Astrocyte of the cerebellum (primary cell): ENCODE results near the gene MATN4.

Experiments
- DNase-seq: peaks from one replicate; pipeline ENCODE4 v3.0.0-alpha.2; 2011; ENCODE audit warnings: low read depth
- H3K4me3 ChIP-seq: 2 replicates; pipeline ENCODE4 v1.5.1; 2011; ENCODE audit warnings: mild to moderate bottlenecking, low read depth, low read length, moderate library complexity
- in situ Hi-C: cut with HindIII; loops from 2 replicates; pipeline ENCODE4 v1.10.0; 2017; ENCODE audit warnings: low sequenced_read_pairs
- TF ChIP-seq, protein P1 (sequence below): IDR thresholded peaks from 2 replicates; pipeline ENCODE4 v1.5.1; 2012; ENCODE audit warnings: low read length, low read depth, moderate library complexity, mild to moderate bottlenecking; ENCODE audit errors: missing control alignments

The MATN4 gene

DNA sequence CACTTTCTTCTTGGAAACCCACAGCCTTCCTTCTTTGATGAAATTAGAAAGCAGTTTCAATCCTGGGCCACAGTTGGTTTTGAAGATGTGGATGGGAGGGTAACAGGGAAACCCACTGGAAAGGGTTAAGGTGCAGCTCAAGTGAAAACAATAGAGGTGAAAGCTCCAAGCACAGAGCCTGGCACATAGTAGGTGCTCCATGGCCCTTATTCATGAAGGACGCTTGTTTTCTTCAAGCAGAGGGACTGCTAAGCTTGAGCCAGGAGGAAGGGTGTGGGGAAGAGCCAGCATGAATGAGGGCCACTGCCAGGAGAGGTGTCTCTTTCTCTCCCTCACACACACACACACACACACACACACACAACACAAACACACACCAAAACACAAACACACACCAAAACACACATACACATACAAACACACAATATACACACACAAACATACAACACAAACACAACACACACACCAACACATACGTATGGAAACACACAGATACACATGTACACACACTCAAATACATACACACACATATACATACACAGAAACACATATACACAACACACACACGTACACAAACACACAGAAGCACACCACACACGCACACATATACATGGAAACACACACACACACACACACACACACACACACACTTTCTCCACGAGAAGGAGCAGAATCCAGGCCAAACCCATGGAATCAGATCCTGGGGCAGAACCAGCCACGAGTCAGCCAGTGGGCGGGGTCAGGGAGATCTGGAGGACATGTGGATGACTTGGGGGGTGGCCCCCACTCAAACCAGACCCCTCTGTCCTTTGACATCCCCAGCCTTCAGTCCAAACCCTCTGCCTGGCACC, 25.2 kb downstream of the MATN4 start:
- TF ChIP-seq, protein P1, sequence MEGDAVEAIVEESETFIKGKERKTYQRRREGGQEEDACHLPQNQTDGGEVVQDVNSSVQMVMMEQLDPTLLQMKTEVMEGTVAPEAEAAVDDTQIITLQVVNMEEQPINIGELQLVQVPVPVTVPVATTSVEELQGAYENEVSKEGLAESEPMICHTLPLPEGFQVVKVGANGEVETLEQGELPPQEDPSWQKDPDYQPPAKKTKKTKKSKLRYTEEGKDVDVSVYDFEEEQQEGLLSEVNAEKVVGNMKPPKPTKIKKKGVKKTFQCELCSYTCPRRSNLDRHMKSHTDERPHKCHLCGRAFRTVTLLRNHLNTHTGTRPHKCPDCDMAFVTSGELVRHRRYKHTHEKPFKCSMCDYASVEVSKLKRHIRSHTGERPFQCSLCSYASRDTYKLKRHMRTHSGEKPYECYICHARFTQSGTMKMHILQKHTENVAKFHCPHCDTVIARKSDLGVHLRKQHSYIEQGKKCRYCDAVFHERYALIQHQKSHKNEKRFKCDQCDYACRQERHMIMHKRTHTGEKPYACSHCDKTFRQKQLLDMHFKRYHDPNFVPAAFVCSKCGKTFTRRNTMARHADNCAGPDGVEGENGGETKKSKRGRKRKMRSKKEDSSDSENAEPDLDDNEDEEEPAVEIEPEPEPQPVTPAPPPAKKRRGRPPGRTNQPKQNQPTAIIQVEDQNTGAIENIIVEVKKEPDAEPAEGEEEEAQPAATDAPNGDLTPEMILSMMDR: no peak
- H3K4me3 ChIP-seq: no peak overlapping the region
- in situ Hi-C loops: loop anchor here (25.0 kb wide), 1 partner anchor 271 kb away; no protein-coding TSS in a partner anchor
- DNase-seq: no peak

DNA sequence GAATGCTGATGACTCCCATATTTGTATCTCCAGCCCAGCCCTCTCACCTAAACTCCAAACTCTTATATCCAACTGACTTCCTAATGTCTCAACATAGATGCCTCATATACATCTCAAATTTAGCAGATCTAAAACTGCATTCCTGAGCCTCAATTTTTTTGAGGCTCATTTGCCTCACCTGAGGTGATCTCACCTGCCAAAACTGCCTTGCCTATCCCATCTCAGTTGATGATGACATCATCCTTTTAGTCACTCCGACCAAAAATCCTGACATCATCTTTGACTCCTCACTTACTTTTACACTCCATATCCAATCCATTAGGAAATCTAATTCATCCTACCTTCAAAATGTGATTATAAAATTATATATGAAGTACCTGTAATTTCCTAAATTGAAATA, 28.1 kb downstream of the MATN4 start:
- DNase-seq: no peak
- in situ Hi-C loops: loop anchor here (25.0 kb wide), 1 partner anchor 268 kb away; no protein-coding TSS in a partner anchor
- TF ChIP-seq, protein P1: no peak
- H3K4me3 ChIP-seq: no peak overlapping the region

DNA sequence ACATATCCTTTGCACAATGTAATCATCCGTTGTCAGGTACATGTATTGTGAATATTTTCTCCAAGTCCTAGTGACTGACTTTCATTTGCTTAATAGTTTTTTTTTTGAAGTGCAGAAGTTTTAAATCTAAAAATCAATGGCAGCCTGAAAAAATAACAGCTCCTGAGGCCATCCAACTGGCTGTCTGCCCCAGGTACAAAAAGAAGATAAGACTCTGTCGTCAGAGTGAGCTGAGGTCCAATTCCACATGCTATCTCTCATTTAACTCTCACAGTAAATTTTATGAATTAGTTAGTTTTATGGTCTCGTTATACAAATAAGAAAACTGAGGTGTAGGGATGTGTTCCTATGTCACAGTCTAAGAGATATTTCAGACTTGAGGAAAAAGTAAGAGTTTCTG, 32.8 kb downstream of the MATN4 start:
- TF ChIP-seq, protein P1: no peak

DNA sequence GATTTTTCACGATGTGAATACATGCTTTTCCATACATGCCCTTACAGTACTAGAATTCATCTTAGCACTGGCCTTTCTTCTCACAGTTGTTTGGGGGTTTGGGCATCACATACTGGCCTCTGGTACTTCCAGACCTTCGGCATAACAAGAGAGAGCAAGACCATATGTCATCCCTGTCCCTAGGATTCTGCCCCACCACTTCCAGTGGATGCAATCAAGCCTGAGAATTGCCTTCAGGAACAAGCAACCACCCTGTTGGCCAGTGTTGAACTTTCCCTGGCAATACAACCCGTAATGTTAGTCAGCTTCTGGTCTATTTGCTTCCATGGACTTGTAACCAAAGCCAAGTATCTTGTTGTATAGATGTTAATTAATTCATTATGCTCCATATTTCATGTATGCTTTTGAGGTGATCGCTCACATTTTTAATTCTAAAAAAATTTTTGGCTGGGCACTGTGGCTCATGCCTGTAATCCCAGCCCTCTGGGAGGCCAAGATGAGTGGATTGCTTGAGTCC, 38.3 kb downstream of the MATN4 start:
- in situ Hi-C loops: no loop called here
- no peak overlapping the region for H3K4me3 ChIP-seq
- DNase-seq: no peak
- TF ChIP-seq, protein P1: no peak

More for the DNA sequence above, 32.8 kb downstream of the MATN4 start:
- DNase-seq: no peak
- in situ Hi-C loops: loop anchor here (25.0 kb wide), 1 partner anchor 263 kb away; no protein-coding TSS in a partner anchor
- no peak overlapping the region for H3K4me3 ChIP-seq

DNA sequence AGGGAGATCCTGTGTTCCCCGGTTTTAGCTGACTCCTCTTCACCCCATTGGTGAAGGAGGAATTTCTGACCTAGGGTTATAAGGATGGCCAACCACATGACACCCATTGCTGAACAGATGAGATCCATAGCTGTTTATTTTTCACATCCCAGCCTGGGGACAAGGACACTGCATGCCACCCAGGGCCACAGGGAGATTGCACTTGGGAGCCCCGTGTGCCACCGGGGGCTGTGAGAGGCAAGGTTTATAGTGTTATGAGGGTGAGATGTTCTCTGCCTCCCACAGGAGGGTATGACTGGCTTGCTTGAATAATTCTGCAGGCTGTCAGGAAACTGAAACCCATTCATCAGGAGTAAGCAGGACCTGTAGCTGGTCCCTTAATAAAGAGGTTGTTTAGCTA, 39.0 kb downstream of the MATN4 start:
- in situ Hi-C loops: no loop called here
- DNase-seq: no peak
- TF ChIP-seq, protein P1: no peak
- H3K4me3 ChIP-seq: no peak overlapping the region

DNA sequence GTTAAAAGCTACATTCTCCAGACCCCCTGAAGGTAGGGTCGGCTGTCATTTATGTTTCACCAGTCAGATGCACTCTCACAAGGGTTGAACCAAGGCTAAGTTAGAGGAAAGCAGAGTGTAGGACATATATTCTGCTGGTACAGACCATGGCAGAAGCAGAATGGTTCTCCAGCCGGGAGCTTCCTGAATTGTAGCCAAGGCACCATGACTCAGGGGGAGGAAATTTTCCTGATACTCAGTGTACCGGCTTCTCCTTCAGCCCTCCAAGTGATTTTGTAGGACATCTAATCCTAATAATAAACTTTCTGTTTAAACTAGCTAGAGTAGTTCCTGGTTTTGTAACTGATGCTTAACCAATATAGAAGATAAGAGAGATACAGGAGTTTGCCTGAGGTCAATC, 39.6 kb downstream of the MATN4 start:
- in situ Hi-C loops: no loop called here
- TF ChIP-seq, protein P1: no peak
- H3K4me3 ChIP-seq: no peak overlapping the region
- DNase-seq: no peak
